Mammary epithelial cell (primary cell): ENCODE data around the gene THAP12.

Source experiments
- CTCF ChIP-seq, 2 donors: IDR thresholded peaks in 1 of 2; conservative IDR thresholded peaks in 1 of 2; 2 replicates each; pipeline ENCODE4 v1.5.1; 2011 to 2012; ENCODE audit warnings: inconsistent platforms in 2 of 2, low read length in 2 of 2, mild to moderate bottlenecking in 2 of 2, control low read depth in 1 of 2, low read depth in 1 of 2; ENCODE audit not compliant: insufficient read depth in 1 of 2; ENCODE audit errors: extremely low read depth in 1 of 2
- EZH2 ChIP-seq: IDR thresholded peaks from 2 replicates; pipeline ENCODE4 v1.6.1; 2012; ENCODE audit warnings: low read length, inconsistent platforms, borderline replicate concordance

- TF ChIP-seq CTCF (conservative IDR thresholded peaks at IDR 0.05 in 1 of 2, IDR thresholded peaks at IDR 0.05 in 1 of 2; ENCODE audit: extremely low read depth in 1 of 2, insufficient read depth in 1 of 2, low read depth in 1 of 2, low read length in 2 of 2) (no peak), EZH2 (no peak)
Observed at GRCh38 chr11:76329983-76330382, 50.9 kb downstream of the THAP12 start.
